Left lung (tissue), 10 donors: ENCODE measurements around the gene KRT20. TPM values are rescaled to one million over a fixed set of nuclear protein-coding genes. Genes with fewer than 3 reads are reported as not detected.

Experiments
- ATAC-seq: fragments of 200-7000 bp; cut with Tn5 transposase; one replicate; pipeline ENCODE4 v1.9.1; 2020; ENCODE audit warnings: moderate library complexity
- DNase-seq, 4 donors: peaks; one replicate each; pipeline ENCODE4 v3.0.0-alpha.2; 2013 to 2020
- H3K27ac ChIP-seq, 2 donors: fragments of 200-600 bp; sonication (generic) in 1 of 2; one replicate each; pipeline versions ENCODE4 v1.5.0 to v1.8.0; 2020 to 2021
- H3K27me3 ChIP-seq, 2 donors: fragments of 200-600 bp; sonication (generic) in 1 of 2; one replicate each; pipeline versions ENCODE4 v1.5.0 to v1.8.0; 2020 to 2021
- H3K36me3 ChIP-seq, 2 donors: fragments of 200-600 bp; sonication (generic) in 1 of 2; one replicate each; pipeline versions ENCODE4 v1.5.0 to v1.8.0; 2020 to 2021
- H3K4me1 ChIP-seq, 2 donors: fragments of 200-600 bp; one replicate each; pipeline ENCODE4 v1.8.0; 2021
- H3K4me3 ChIP-seq, 2 donors: fragments of 200-600 bp; sonication (generic) in 1 of 2; one replicate each; pipeline versions ENCODE4 v1.5.0 to v1.8.0; 2020 to 2021; ENCODE audit warnings: mild to moderate bottlenecking in 1 of 2
- H3K9me3 ChIP-seq, 2 donors: fragments of 200-600 bp; sonication (generic) in 1 of 2; one replicate each; pipeline versions ENCODE4 v1.5.0 to v1.8.0; 2020 to 2021
- intact Hi-C, 2 donors: fragments of 100-400 bp; cut with DNase I; formaldehyde crosslinking; loops; one replicate each; pipeline versions ENCODE4 v1.11.2 to v1.14.2; 2022
- polyA plus RNA-seq, 6 donors: library from polyadenylated mRNA; unstranded; fragments of 120-200 nt; gene quantifications; one replicate each; pipeline ENCODE4 v1.2.1, GENCODE V29; 2013; ENCODE audit not compliant: insufficient read length in 6 of 6
- total RNA-seq, 2 donors: library from RNA; stranded (reverse); fragmentation: NEBNext Ultra II Directional; extraction: Animal tissue kit (Norgen Biotek cat#: 25700); gene quantifications; one replicate each; pipeline ENCODE4 v1.2.1, GENCODE V29; 2021
- TF ChIP-seq, protein P1 (sequence below), 2 donors: fragments of 200-600 bp; sonication (generic) in 1 of 2; IDR thresholded peaks; one replicate each; pipeline versions ENCODE4 v1.5.0 to v1.8.0; 2021; ENCODE audit warnings: antibody characterized with exemption in 2 of 2
- donor health status: DM: no; HTN: yes; CAD: no.
- donor health status: DM: no; HTN: no; CAD: no.

Gene KRT20
- total and polyA plus RNA-seq, 8 donors = 0.09 to 0.26 TPM; not detected in 6

- Histone ChIP-seq H3K9me3 (no peaks in the 10 kb centered on the region), H3K36me3 (no peaks in the 10 kb centered on the region), H3K27me3 (peaks cover 0 to 36% of the 10 kb centered on the region in 2 donors), H3K4me1 (no peaks in the 10 kb centered on the region), H3K27ac (no peak overlapping the region), H3K4me3 (no peak overlapping the region)
- TF ChIP-seq, protein P1, sequence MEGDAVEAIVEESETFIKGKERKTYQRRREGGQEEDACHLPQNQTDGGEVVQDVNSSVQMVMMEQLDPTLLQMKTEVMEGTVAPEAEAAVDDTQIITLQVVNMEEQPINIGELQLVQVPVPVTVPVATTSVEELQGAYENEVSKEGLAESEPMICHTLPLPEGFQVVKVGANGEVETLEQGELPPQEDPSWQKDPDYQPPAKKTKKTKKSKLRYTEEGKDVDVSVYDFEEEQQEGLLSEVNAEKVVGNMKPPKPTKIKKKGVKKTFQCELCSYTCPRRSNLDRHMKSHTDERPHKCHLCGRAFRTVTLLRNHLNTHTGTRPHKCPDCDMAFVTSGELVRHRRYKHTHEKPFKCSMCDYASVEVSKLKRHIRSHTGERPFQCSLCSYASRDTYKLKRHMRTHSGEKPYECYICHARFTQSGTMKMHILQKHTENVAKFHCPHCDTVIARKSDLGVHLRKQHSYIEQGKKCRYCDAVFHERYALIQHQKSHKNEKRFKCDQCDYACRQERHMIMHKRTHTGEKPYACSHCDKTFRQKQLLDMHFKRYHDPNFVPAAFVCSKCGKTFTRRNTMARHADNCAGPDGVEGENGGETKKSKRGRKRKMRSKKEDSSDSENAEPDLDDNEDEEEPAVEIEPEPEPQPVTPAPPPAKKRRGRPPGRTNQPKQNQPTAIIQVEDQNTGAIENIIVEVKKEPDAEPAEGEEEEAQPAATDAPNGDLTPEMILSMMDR (IDR thresholded peaks at IDR 0.05) = no peak
- DNase-seq (no peak), ATAC-seq (no peak)
- intact Hi-C loops = no loop called here
Measured at GRCh38 chr17:40883626-40884334, 1.3 kb downstream of the KRT20 start.

- ATAC-seq = no peak
- H3K27ac ChIP-seq = no peak overlapping the region
- TF ChIP-seq, protein P1 (IDR thresholded peaks at IDR 0.05) = no peak
- DNase-seq = no peak
- intact Hi-C loops = no loop called here
- H3K4me1 ChIP-seq = no peaks in the 10 kb centered on the region
- no peak overlapping the region for H3K4me3 ChIP-seq
- H3K36me3 ChIP-seq = no peaks in the 10 kb centered on the region
- no peaks in the 10 kb centered on the region for H3K9me3 ChIP-seq
- peaks cover 0 to 28% of the 10 kb centered on the region in 2 donors for H3K27me3 ChIP-seq
Measured at GRCh38 chr17:40883031-40883430, 2.0 kb downstream of the KRT20 start.

GRCh38 chr17:40879026-40879425, 6.0 kb downstream of the KRT20 start:
- Histone ChIP-seq H3K27me3 (no peaks in the 10 kb centered on the region), H3K4me3 (no peak overlapping the region), H3K27ac (no peak overlapping the region), H3K9me3 (no peaks in the 10 kb centered on the region), H3K36me3 (no peaks in the 10 kb centered on the region), H3K4me1 (no peaks in the 10 kb centered on the region)
- DNase-seq (no peak), ATAC-seq (no peak)
- intact Hi-C loops = no loop called here
- TF ChIP-seq, protein P1 (IDR thresholded peaks at IDR 0.05) = no peak

DNA sequence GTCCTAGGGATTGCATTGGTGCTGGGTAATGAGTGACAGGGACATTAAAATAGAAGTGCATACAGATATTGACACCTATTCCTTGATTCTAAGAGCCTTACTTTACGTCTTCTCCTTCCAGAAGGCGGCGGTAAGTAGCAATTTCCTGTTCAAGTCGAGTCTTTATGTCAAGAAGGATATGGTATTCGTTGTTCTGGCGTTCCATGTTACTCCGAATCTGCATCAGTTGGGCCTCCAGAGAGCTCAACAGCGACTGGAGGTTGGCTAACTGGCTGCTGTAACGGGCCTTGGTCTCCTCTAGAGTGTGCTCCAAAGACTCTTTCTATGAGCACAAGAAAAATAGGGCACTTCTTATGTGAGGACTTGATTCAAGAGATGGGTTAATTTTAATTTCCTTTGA, 7.0 kb downstream of the KRT20 start:
- Histone ChIP-seq H3K36me3 (no peaks in the 10 kb centered on the region), H3K4me1 (no peaks in the 10 kb centered on the region), H3K27ac (no peak overlapping the region), H3K9me3 (no peaks in the 10 kb centered on the region), H3K27me3 (no peaks in the 10 kb centered on the region), H3K4me3 (no peak overlapping the region)
- TF ChIP-seq, protein P1 (IDR thresholded peaks at IDR 0.05) = no peak
- intact Hi-C loops = no loop called here
- no peak for ATAC-seq
- DNase-seq = no peak

DNA sequence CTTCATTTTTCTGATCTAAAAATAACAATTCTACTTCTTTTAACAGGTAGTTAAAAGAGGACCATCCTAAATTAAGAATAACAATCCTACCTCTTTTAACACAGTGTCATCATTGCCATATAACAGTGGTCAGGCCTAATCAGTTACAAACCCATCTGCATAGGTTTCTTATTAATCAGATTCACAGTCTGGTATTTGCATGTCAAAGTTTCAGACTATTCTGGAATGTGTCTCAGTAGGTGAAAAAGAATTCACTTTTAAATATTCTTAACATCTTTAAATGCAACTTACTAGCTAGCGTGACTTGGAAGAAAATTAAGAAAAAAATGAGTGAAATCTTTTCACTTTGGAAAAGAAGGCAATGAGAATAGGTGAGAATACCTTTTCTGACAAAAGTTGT, 11.2 kb downstream of the KRT20 start:
- intact Hi-C loops = no loop called here
- no peak for ATAC-seq

More for the DNA sequence above, 11.2 kb downstream of the KRT20 start:
- Histone ChIP-seq H3K27me3 (peaks cover 0 to 26% of the 10 kb centered on the region in 2 donors), H3K27ac (no peak overlapping the region), H3K4me3 (no peak overlapping the region), H3K36me3 (no peaks in the 10 kb centered on the region), H3K9me3 (no peaks in the 10 kb centered on the region), H3K4me1 (no peaks in the 10 kb centered on the region)
- no peak for DNase-seq
- TF ChIP-seq, protein P1 (IDR thresholded peaks at IDR 0.05) = no peak
